Transverse colon (tissue), 4 donors: ENCODE results near the gene C11orf52. TPM values are rescaled to one million over a fixed set of nuclear protein-coding genes. Genes with fewer than 3 reads are reported as not detected.
A peak's percentile ranks its signal among the peaks of the same experiment; 100 is the strongest.

ENCODE experiments used
- DNase-seq: peaks from one replicate; pipeline ENCODE4 v3.0.0-alpha.2; 2019
- H3K27ac ChIP-seq, 4 donors: fragments of 200-600 bp; sonication (generic); 2 replicates each; pipeline ENCODE4 v1.5.1; 2016 to 2018; ENCODE audit warnings: inconsistent platforms in 4 of 4
- H3K27me3 ChIP-seq: fragments of 200-600 bp; sonication (generic); 2 replicates; pipeline ENCODE4 v1.5.1; 2017; ENCODE audit warnings: inconsistent platforms
- H3K36me3 ChIP-seq, 4 donors: fragments of 200-600 bp; sonication (generic); 2 replicates each; pipeline ENCODE4 v1.5.1; 2017 to 2019; ENCODE audit warnings: inconsistent platforms in 4 of 4
- H3K4me1 ChIP-seq, 4 donors: fragments of 200-600 bp; sonication (generic); 2 replicates each; pipeline ENCODE4 v1.5.1; 2017 to 2020; ENCODE audit warnings: inconsistent platforms in 4 of 4
- H3K4me3 ChIP-seq, 4 donors: fragments of 200-600 bp; sonication (generic); 1 replicate in 1 of 4; 2 replicates in 3 of 4; pipeline versions ENCODE4 v1.5.1 to v1.6.1; 2017 to 2019; ENCODE audit warnings: inconsistent platforms in 4 of 4
- H3K9me3 ChIP-seq, 2 donors: fragments of 200-600 bp; sonication (generic); 2 replicates each; pipeline ENCODE4 v1.5.1; 2017 to 2019; ENCODE audit warnings: inconsistent platforms in 2 of 2
- CTCF ChIP-seq, 5 experiments: fragments of 200-600 bp in 3 of 5; fragments of 450-650 bp in 2 of 5; sonication (generic) in 3 of 5; IDR thresholded peaks; 1 replicate in 2 of 5; 2 replicates in 3 of 5; pipeline ENCODE4 v1.5.1; 2016 to 2017; ENCODE audit warnings: antibody characterized with exemption in 5 of 5, inconsistent platforms in 3 of 5, mild to moderate bottlenecking in 2 of 5, moderate library complexity in 1 of 5
- EP300 ChIP-seq: sonication (generic); formaldehyde crosslinking; IDR thresholded peaks from one replicate; pipeline ENCODE4 v1.6.1; 2017; ENCODE audit warnings: antibody characterized with exemption, low read depth
- POLR2A ChIP-seq: fragments of 450-650 bp; IDR thresholded peaks from one replicate; pipeline ENCODE4 v1.6.1; 2016; ENCODE audit warnings: antibody characterized with exemption, mild to moderate bottlenecking, moderate library complexity
- POLR2AphosphoS5 ChIP-seq, 3 donors: sonication (generic); formaldehyde crosslinking; IDR thresholded peaks; one replicate each; pipeline ENCODE4 v1.6.1; 2016; ENCODE audit warnings: antibody characterized with exemption in 3 of 3
- WGBS, 2 donors: methylation state at CpG; one replicate each; pipeline ENCODE4 v1.1.5; 2018; ENCODE audit warnings: low coverage in 1 of 2; 5-methylcytosine and 5-hydroxymethylcytosine counted together
- in situ Hi-C, 4 donors: fragments of 200-750 bp; cut with MboI; loops; one replicate each; pipeline versions ENCODE4 v1.15.0 to v1.15.1; 2017; ENCODE audit warnings: low sequenced_read_pairs in 3 of 4, low pct_ligation_motif_present in 1 of 4, low pct_unique_long_range_greater_than_20kb in 1 of 4
- intact Hi-C: fragments of 100-400 bp; cut with DNase I; formaldehyde crosslinking; loops from one replicate; pipeline ENCODE4 v1.15.1; 2023; ENCODE audit warnings: low total_unique reads
- total RNA-seq, 4 donors: library from RNA; depleted of rRNA; stranded (reverse); fragments of >200 nt; gene quantifications; one replicate each; pipeline ENCODE4 v1.1.0, GENCODE V29; 2016

The C11orf52 gene
- total RNA-seq, 4 donors from 2014 or later, result 3.0 to 11.1 (median 9.1) TPM; not detected in 1

DNA sequence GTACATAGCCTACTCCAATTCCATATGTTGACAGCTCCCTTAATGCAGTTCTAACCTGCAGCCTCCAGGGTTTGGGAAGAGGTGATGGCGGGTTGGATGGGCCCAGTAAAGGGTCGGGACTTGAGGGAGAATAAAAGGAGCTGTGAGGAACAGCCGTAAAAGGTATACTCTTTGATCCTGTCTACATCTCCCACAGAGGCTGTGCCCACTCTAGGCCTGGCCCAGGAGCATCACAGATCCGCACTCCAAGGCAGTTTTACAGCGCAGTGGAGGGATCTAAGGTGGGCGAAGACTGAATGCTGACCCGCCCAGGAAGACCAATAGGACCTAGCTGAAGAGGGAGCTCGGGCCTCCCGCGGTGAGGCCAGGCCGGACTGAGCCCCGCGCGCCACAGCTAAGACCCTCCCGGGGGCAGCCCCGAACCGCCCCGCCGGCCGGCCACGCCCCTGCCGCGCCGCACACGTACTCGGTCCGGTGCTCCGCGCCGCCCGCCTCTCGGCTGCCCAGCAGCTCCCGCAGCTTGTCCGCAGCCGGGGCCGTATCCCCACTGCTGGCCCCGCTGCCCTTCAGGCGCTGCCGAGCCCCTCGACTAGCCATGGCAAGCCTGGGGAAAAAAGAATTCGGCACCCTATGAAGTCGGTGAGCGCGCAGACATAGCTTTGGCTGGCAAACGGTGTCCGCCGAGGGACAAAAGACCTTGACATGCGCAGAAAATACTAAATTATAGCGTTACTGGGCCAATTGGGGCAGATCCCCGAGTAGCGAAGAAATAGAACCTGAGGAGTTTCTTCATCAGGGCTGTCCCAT, 47.6 kb upstream of the C11orf52 start, which contains the start of gene ALG9:
ALG9 (minus strand) TSS at position 696 of the 807 bp plus-strand sequence; CDS start at position 597, 99 bp downstream.
- Histone ChIP-seq H3K9me3 (no peaks in the 10 kb centered on the region), H3K4me3 (peak within 1 kb of the TSS; percentile 85 to 96 (median 94)), H3K27ac (peak within 1 kb of the TSS; percentile 89 to 96 (median 94)), H3K27me3 (no peaks in the 10 kb centered on the region), H3K36me3 (peaks cover 0 to 19% (median 8%) of the 10 kb centered on the region in 4 donors), H3K4me1 (peaks cover 0 to 14% (median 11%) of the 10 kb centered on the region in 4 donors)
- peak; percentile 84 for DNase-seq
- peak; percentile 24 to 72 (median 38) for TF ChIP-seq POLR2AphosphoS5 (IDR thresholded peaks at IDR 0.05)
- peak; percentile 31 to 78 (median 48) for TF ChIP-seq CTCF (IDR thresholded peaks at IDR 0.05)
- TF ChIP-seq POLR2A, result no peak
- no peak for TF ChIP-seq EP300
- in situ Hi-C loops (loop anchor here in 2 of 4 donors (10.0 kb wide), 3 partner anchors 54 to 214 kb away; partner anchors contain the start of genes SDHD (in 1 of the 2) and TIMM8B (in 1 of the 2)), intact Hi-C loops (no loop called here)
- WGBS, 2 donors, result 0 to 1% methylated on average over 13 to 48 of the region's 51 CpGs

- DNase-seq, result no peak
- in situ Hi-C loops, result loop anchor here in 2 of 4 donors (10.0 kb wide), 3 partner anchors 53 to 213 kb away; partner anchors contain the start of genes SDHD (in 1 of the 2) and TIMM8B (in 1 of the 2)
These were observed 47.0 kb upstream of the C11orf52 start for GRCh38 chr11:111871693-111872161.

DNA sequence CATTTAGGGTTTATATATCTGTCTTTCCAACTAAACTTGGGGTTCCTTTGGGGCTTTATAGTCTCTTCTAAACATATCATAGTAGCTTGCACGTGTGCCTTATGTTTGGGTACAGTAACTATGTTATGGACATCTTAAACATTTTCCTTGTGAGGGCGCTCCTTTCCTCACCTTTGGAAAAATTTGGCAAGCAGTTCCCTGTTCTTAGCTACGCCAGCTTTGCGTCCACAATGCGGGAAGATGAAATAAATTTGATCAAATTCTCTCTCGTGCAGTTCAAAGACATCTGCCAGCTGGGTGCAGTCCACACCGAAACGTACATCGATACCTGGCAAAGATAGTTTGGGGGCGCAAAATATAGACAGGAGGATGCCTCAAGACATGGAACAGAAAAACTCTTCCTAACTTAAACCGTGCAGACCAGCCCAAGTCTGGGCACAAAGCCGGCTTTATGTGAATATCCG, 40.3 kb upstream of the C11orf52 start:
- H3K36me3 ChIP-seq, result no peaks in the 10 kb centered on the region
- no peak for DNase-seq
- TF ChIP-seq EP300, result no peak
- no peak for TF ChIP-seq POLR2AphosphoS5 (IDR thresholded peaks at IDR 0.05)
- H3K4me3 ChIP-seq, result peak overlapping the region; percentile 48 to 58 (median 49)
- H3K27ac ChIP-seq, result peak overlapping the region; percentile 88 to 96 (median 92)
- in situ Hi-C loops (loop anchor here in 2 of 4 donors (10.0 kb wide), 3 partner anchors 46 to 206 kb away; partner anchors contain the start of genes SDHD (in 1 of the 2) and TIMM8B (in 1 of the 2)), intact Hi-C loops (loop anchor here (5.0 kb wide), 1 partner anchor 99 kb away; no protein-coding TSS in a partner anchor)
- H3K4me1 ChIP-seq, result peaks cover 6 to 16% (median 9%) of the 10 kb centered on the region in 4 donors
- H3K9me3 ChIP-seq, result no peaks in the 10 kb centered on the region
- H3K27me3 ChIP-seq, result no peaks in the 10 kb centered on the region
- 0 to 1% methylated on average over 2 to 13 of the region's 13 CpGs for WGBS, 2 donors

More at GRCh38 chr11:111871693-111872161, 47.0 kb upstream of the C11orf52 start:
- Histone ChIP-seq H3K9me3 (no peaks in the 10 kb centered on the region), H3K4me3 (peak overlapping the region; percentile 85 to 96 (median 94)), H3K36me3 (peaks cover 0 to 13% (median 4%) of the 10 kb centered on the region in 4 donors), H3K27me3 (no peaks in the 10 kb centered on the region), H3K27ac (peak overlapping the region; percentile 89 to 96 (median 94)), H3K4me1 (peaks cover 0 to 14% (median 11%) of the 10 kb centered on the region in 4 donors)
- 51 to 52% methylated on average over 5 of the region's 5 CpGs for WGBS, 2 donors
- no peak for TF ChIP-seq POLR2AphosphoS5 (IDR thresholded peaks at IDR 0.05)
- TF ChIP-seq EP300, result no peak
- intact Hi-C loops, result no loop called here

DNA sequence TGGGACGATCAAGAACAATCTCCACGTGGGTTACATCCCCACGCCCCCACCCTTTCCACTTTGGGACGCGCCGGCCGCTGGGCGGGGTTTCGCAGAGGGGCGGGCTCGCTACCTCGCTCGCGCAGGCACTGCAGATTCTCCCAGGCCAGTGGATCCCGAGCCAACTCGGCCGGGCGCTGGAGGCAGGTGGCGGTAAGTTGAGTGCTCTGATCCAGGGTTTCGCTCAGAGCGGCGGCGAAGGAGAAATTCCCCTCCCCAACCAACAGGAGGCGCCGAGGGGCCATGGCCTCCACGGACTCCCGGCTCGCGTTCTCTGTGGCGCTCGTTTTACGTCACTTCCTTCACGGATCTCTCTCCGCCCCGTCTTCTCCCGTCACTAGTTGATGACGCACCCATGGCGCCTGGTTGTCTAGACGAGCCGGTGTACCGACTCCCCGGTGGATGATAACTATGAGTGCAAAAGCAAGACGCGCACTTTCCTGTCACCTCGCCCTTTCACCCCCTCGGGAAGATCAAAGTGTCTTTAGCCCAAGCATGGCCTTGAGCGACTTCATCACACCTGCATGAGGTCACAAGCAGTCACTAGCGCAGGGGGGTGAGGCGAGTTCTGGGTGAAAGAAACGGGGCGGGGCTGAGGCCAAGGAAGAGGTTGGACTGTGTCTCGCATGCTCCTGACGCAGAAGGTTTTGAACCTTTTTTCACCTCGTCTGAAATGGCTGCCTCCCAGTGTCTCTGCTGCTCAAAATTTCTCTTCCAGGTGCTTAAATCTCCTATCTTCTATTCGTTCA, 39.7 kb upstream of the C11orf52 start, which contains the start of the genes CFAP68 and FDXACB1:
CFAP68 (plus strand) TSS at position 693 of the 788 bp plus-strand sequence; CDS start at position 713, 20 bp downstream.
FDXACB1 (minus strand) TSS at position 317 of the 788 bp plus-strand sequence; CDS start at position 284, 33 bp downstream.
- in situ Hi-C loops, result loop anchor here in 2 of 4 donors (10.0 kb wide), 3 partner anchors 46 to 206 kb away; partner anchors contain the start of genes SDHD (in 1 of the 2) and TIMM8B (in 1 of the 2)
- intact Hi-C loops, result loop anchor here (5.0 kb wide), 1 partner anchor 98 kb away; no protein-coding TSS in a partner anchor
- peak; percentile 97 for DNase-seq
- 1% methylated on average over 52 of the region's 55 CpGs; no CpG with 5 or more reads in 1 of the 2 donors for WGBS, 2 donors
- Histone ChIP-seq H3K36me3 (no peaks in the 10 kb centered on the region), H3K9me3 (no peaks in the 10 kb centered on the region), H3K4me3 (peak within 1 kb of the TSS; percentile 48 to 58 (median 49)), H3K27ac (peak within 1 kb of the TSS; percentile 88 to 96 (median 92)), H3K27me3 (no peaks in the 10 kb centered on the region), H3K4me1 (peaks cover 6 to 16% (median 9%) of the 10 kb centered on the region in 4 donors)
- TF ChIP-seq POLR2AphosphoS5 (IDR thresholded peaks at IDR 0.05) (peak; percentile 33 to 80 (median 71)), CTCF (IDR thresholded peaks at IDR 0.05) (peak; percentile 94 to 99 (median 98)), EP300 (peak; percentile 21), POLR2A (peak; percentile 51)
